Measurements from ENCODE around the gene CLPX. TPM values are rescaled to one million over a fixed set of nuclear protein-coding genes. Genes with fewer than 3 reads are reported as not detected.
A peak's percentile ranks its signal among the peaks of the same experiment; 100 is the strongest.
"Not testable (repeated sequence)": the region's sequence is repeated elsewhere in the genome, so short reads cannot be mapped to it uniquely, and the experiment has no call there.

CLPX gene
- total RNA-seq, 1 donor from 2014 or later = 76.2 TPM

DNA sequence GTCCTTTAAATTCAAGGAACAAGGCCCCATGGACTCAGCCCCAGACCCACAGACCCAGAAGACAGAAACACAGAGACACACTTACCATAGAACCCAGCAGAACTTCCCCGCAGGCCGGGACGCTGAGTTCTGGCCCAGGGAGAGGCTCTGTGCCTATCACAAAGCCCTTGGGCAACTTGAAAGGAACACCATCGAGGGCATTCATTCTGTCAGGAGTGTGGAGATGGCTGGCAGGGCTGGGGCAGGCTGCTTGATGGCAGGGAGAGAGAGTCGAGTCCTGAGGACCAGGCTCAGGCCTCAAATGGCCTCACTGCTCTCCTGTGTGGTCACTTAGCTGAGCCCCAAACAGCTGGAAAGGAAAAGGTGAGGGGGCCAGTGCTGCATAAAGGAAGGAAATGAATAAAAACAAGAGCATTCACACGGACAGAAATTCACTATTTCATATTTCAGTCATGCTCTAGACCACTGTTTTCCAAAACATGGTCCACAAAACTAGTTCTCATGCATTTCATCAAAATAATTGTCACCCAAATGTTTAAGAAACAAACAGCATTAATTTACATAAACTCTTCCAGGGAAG is 79.0 kb downstream of the CLPX start:
- ATAC-seq (no peak), DNase-seq (ENCODE audit: low spot score) (peak; percentile 23)

GRCh38 chr15:65105038-65105437 is 80.1 kb downstream of the CLPX start:
- ATAC-seq (no peak), DNase-seq (ENCODE audit: low spot score) (peak; percentile 21)

GRCh38 chr15:65102912-65103311 is 82.2 kb downstream of the CLPX start:
- DNase-seq (ENCODE audit: low spot score) = no peak
- no peak for ATAC-seq

DNA sequence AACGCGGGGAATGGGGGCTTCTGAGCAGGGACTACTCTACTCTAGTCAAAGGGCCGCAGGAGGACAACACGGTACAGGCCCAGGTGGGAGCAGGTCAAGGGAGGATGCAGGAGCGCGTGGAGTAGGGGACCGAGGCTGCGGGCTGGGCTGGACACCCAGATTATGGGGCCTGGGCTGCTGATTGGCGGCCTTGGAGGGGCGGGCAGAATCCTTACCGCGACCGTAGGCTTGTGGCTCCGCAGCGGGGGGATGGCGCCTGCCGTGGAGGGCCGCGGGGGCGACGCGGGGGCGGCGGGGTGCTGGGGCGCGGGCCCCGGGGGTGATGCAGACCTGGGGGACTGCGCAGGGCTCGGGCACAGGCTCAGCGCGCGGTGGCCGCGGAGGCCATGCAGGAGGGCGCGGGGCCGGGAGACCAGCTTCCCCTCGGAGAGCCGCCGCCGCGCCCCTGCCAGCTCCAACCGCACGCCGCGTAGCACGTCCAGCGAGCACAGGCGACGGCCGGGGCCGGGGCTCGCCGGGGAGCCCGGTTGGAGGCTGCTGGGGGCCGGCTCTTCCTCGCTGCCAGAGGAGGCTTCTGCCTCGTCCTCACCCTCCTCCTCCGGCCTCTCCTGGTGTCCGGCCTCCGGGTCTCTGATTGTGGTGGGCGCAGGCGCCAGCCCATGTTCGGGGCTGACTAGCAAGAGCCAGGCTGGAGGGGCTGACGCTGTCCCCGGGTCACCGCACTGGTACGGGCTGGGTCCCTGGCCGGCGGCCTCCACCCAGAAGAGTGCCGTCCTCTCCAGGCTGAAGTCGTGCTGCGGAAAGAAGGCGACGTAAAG is 83.0 kb downstream of the CLPX start:
- DNase-seq (ENCODE audit: low spot score) = no peak
- ATAC-seq = peak; percentile 29

DNA sequence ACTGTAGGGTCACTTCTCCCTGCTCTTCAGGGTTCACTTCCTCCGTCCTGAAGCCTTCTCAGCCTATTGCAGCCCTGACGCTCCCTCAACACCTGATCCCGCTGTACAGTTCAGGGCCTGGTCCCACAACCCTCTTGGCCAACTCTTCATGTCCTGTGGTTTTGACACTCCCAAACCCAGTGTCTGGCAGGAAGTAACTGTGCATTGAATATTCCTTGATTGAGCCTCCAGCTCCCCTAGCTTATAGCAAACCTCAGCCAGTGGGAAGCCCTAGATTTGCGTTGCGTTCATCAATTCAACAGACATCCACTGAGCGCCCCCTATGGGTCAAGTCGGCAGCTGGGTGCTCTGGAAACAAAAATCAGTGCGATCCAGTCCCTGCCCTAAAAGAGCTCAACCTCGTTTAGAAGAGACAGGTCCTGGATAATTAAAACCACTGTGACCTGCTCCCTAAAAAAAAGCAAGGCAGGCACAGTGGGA is 83.7 kb downstream of the CLPX start:
- DNase-seq (ENCODE audit: low spot score) = peak; percentile 76
- ATAC-seq = peak; percentile 93

GRCh38 chr15:65100442-65100841 is 84.7 kb downstream of the CLPX start:
- ATAC-seq = no peak

DNA sequence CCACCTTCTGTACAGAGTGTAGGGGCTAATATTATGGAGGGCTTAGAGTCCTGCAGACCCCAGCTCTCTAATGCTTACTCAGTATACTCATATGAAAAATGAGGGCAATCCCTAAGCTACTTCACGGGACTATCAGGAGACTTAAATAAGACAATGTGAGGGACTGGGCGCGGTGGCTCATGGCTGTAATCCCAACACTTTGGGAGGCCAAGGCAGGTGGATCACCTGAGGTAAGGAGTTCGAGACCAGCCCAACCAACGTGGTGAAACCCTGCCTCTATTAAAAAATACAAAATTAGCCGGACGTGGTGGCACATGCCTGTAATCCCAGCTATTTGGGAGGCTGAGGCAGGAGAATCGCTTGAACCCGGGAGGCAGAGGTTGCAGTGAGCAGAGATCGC is 85.3 kb downstream of the CLPX start:
- not testable (repeated sequence) for ATAC-seq
- DNase-seq (ENCODE audit: low spot score) = peak; percentile 27

More at GRCh38 chr15:65100442-65100841, 84.7 kb downstream of the CLPX start:
- peak; percentile 35 for DNase-seq (ENCODE audit: low spot score)

GRCh38 chr15:65099336-65099735 is 85.8 kb downstream of the CLPX start:
- no peak for ATAC-seq
- DNase-seq (ENCODE audit: low spot score) = peak; percentile 26

Other genes starting within 250 kb of the CLPX start
- gene SPG21, start 195.4 kb downstream of the CLPX start, total RNA-seq = 35.7 TPM
- 9.9 TPM for gene MTFMT, start 155.7 kb downstream of the CLPX start, total RNA-seq
- gene SLC51B, start 140.0 kb downstream of the CLPX start, total RNA-seq = 0.75 TPM
- 0.15 TPM for gene RASL12, start 117.4 kb downstream of the CLPX start, total RNA-seq
- not detected for gene KBTBD13, start 108.6 kb downstream of the CLPX start, total RNA-seq
- gene UBAP1L, start 70.1 kb downstream of the CLPX start, total RNA-seq = 5.5 TPM
- gene PDCD7, start 51.5 kb downstream of the CLPX start, total RNA-seq = 9.7 TPM
- 1.3 TPM for gene CILP, start 26.1 kb upstream of the CLPX start, total RNA-seq
- 9.8 TPM for gene PARP16, start 101.5 kb upstream of the CLPX start, total RNA-seq
- gene RNU5A-1, start 110.7 kb upstream of the CLPX start, total RNA-seq = not detected
- not detected for gene RNU5B-1, start 119.3 kb upstream of the CLPX start, total RNA-seq
- 0.23 TPM for gene IGDCC3, start 192.7 kb upstream of the CLPX start, total RNA-seq
- 0.15 TPM for gene IGDCC4, start 237.6 kb upstream of the CLPX start, total RNA-seq

All from left lobe of liver (tissue), 2 donors.